OCI-LY1 (cell line): ENCODE measurements around the gene KIAA0232.

Experiments used
- CTCF ChIP-seq: fragments of 200-600 bp; sonication (generic), shearing (Covaris generic); IDR thresholded peaks from 2 replicates; pipeline ENCODE4 v1.5.1; 2017; ENCODE audit warnings: mild to moderate bottlenecking, antibody characterized with exemption, low read length, moderate library complexity, mixed read lengths
- EZH2 ChIP-seq: fragments of 200-600 bp; sonication (generic), shearing (Covaris generic); IDR thresholded peaks from 2 replicates; pipeline ENCODE4 v1.8.0; 2017; ENCODE audit warnings: borderline replicate concordance, mixed run types, mild to moderate bottlenecking, antibody characterized with exemption, low read length, moderate library complexity, mixed read lengths

- TF ChIP-seq CTCF (no peak), EZH2 (no peak)
Observed at GRCh38 chr4:6845574-6845973, 63.0 kb downstream of the KIAA0232 start.
